Measurements from ENCODE around the gene AIG1. TPM values are rescaled to one million over a fixed set of nuclear protein-coding genes. Genes with fewer than 3 reads are reported as not detected.
A peak's percentile ranks its signal among the peaks of the same experiment; 100 is the strongest.

Gene AIG1
- total and polyA plus RNA-seq, 2 experiments from 2014 or later, result 92.8 to 102 TPM

DNA sequence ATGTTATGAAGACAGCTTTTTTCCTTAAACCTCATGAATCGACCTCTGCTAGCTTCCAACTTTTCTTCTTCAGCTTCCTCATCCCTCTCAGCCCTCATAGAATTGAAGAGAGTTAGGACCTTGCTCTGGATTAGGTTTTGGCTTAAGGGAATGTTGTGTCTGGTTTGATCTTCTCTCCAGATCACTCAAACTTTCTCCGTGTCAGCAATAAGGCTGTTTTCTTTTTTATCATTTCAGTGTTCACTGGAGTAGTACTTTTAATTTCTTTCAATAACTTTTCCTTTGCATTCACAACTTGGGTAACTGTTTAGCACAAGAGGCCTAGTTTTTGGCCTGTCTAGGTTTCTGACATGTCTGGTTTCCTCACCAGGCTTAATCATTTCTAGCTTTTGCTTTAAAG, 32.6 kb downstream of the AIG1 start:
- Histone ChIP-seq H3K9me2 (replicated peaks; ENCODE audit: insufficient read depth) (no peaks in the 10 kb centered on the region), H3K79me2 (peaks cover 5% of the 10 kb centered on the region), H3K4me2 (no peak overlapping the region), H4K20me1 (ENCODE audit: insufficient read depth, poor library complexity, severe bottlenecking) (no peaks in the 10 kb centered on the region), H3K27me3 (no peaks in the 10 kb centered on the region), H2AFZ (no peak overlapping the region), H3K4me1 (ENCODE audit: insufficient read depth) (no peaks in the 10 kb centered on the region), H3K36me3 (replicated peaks; ENCODE audit: insufficient read depth, low read depth) (no peaks in the 10 kb centered on the region), H3K4me3 (no peak overlapping the region), H3K9me3 (ENCODE audit: low read depth) (no peaks in the 10 kb centered on the region), H3K27ac (no peak overlapping the region)
- TF ChIP-seq EZH2phosphoT487 (IDR thresholded peaks at IDR 0.05; ENCODE audit: low read depth, severe bottlenecking, unreplicated experiment), result no peak
- WGBS (ENCODE audit: low lambda C conversion rate, missing lambda C conversion rate), result 83% methylated on average over 2 of the region's 2 CpGs
- DNase-seq (ENCODE audit: low spot score), result no peak

DNA sequence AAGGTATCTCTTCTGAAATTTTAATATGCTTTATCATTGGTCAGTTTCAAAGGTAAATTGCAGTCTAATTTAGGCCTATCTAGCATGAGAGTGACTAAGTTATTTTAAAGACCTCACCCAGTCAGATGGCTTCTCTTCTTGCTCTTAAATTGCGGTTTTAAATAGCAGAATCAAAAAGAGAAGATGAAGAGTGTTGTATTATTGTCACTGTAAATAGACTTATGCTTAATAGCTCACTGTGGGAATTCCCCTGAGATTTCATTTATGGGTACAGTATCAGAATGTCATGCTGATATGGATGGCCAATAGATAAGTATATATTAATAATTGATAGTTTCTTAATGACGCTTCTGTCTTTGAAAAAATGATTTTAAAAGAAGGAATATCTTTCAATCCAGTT, 35.7 kb downstream of the AIG1 start:
- Histone ChIP-seq H3K27me3 (no peaks in the 10 kb centered on the region), H3K36me3 (replicated peaks; ENCODE audit: insufficient read depth, low read depth) (no peaks in the 10 kb centered on the region), H3K27ac (no peak overlapping the region), H3K4me1 (ENCODE audit: insufficient read depth) (no peaks in the 10 kb centered on the region), H3K9me2 (replicated peaks; ENCODE audit: insufficient read depth) (no peaks in the 10 kb centered on the region), H3K4me2 (no peak overlapping the region), H3K9me3 (ENCODE audit: low read depth) (no peaks in the 10 kb centered on the region), H3K4me3 (no peak overlapping the region), H4K20me1 (ENCODE audit: insufficient read depth, poor library complexity, severe bottlenecking) (no peaks in the 10 kb centered on the region), H2AFZ (no peak overlapping the region), H3K79me2 (no peaks in the 10 kb centered on the region)
- 90% methylated on average over 2 of the region's 2 CpGs for WGBS (ENCODE audit: low lambda C conversion rate, missing lambda C conversion rate)
- no peak for TF ChIP-seq CTCF (IDR thresholded peaks at IDR 0.05; ENCODE audit: poor library complexity)
- no peak for TF ChIP-seq EZH2phosphoT487 (IDR thresholded peaks at IDR 0.05; ENCODE audit: low read depth, severe bottlenecking, unreplicated experiment)
- no peak for TF ChIP-seq EZH2 (IDR thresholded peaks at IDR 0.05; ENCODE audit: borderline replicate concordance)
- DNase-seq (ENCODE audit: low spot score), result no peak

GRCh38 chr6:143097224-143097795, 36.6 kb downstream of the AIG1 start:
- Histone ChIP-seq H2AFZ (no peak overlapping the region), H3K9me2 (replicated peaks; ENCODE audit: insufficient read depth) (no peaks in the 10 kb centered on the region), H4K20me1 (ENCODE audit: insufficient read depth, poor library complexity, severe bottlenecking) (no peaks in the 10 kb centered on the region), H3K4me3 (no peak overlapping the region), H3K9me3 (ENCODE audit: low read depth) (no peaks in the 10 kb centered on the region), H3K36me3 (replicated peaks; ENCODE audit: insufficient read depth, low read depth) (no peaks in the 10 kb centered on the region), H3K4me1 (ENCODE audit: insufficient read depth) (no peaks in the 10 kb centered on the region), H3K79me2 (no peaks in the 10 kb centered on the region), H3K27ac (peak overlapping the region; percentile 43), H3K27me3 (no peaks in the 10 kb centered on the region), H3K4me2 (no peak overlapping the region)
- DNase-seq (ENCODE audit: low spot score), result no peak
- 90% methylated on average over 6 of the region's 6 CpGs for WGBS (ENCODE audit: low lambda C conversion rate, missing lambda C conversion rate)
- TF ChIP-seq CTCF (IDR thresholded peaks at IDR 0.05; ENCODE audit: poor library complexity) (no peak), EZH2phosphoT487 (IDR thresholded peaks at IDR 0.05; ENCODE audit: low read depth, severe bottlenecking, unreplicated experiment) (no peak), EZH2 (IDR thresholded peaks at IDR 0.05; ENCODE audit: borderline replicate concordance) (no peak)

GRCh38 chr6:143098054-143098671, 37.5 kb downstream of the AIG1 start:
- Histone ChIP-seq H3K27ac (peak overlapping the region; percentile 43), H3K9me3 (ENCODE audit: low read depth) (no peaks in the 10 kb centered on the region), H2AFZ (no peak overlapping the region), H3K36me3 (replicated peaks; ENCODE audit: insufficient read depth, low read depth) (no peaks in the 10 kb centered on the region), H3K9me2 (replicated peaks; ENCODE audit: insufficient read depth) (no peaks in the 10 kb centered on the region), H3K4me1 (ENCODE audit: insufficient read depth) (no peaks in the 10 kb centered on the region), H3K79me2 (no peaks in the 10 kb centered on the region), H4K20me1 (ENCODE audit: insufficient read depth, poor library complexity, severe bottlenecking) (no peaks in the 10 kb centered on the region), H3K4me2 (no peak overlapping the region), H3K4me3 (no peak overlapping the region), H3K27me3 (no peaks in the 10 kb centered on the region)
- WGBS (ENCODE audit: low lambda C conversion rate, missing lambda C conversion rate), result 93% methylated on average over 2 of the region's 2 CpGs
- TF ChIP-seq EZH2 (IDR thresholded peaks at IDR 0.05; ENCODE audit: borderline replicate concordance) (no peak), CTCF (IDR thresholded peaks at IDR 0.05; ENCODE audit: poor library complexity) (no peak), EZH2phosphoT487 (IDR thresholded peaks at IDR 0.05; ENCODE audit: low read depth, severe bottlenecking, unreplicated experiment) (no peak)
- no peak for DNase-seq (ENCODE audit: low spot score)

Measured in hepatocyte (in vitro differentiated cells).